COLO829 (cell line): ENCODE data around the gene LENG8.

Experiments used
- DNase-seq: peaks from one replicate; pipeline ENCODE4 v3.0.0; 2012; ENCODE audit warnings: low spot score

Gene LENG8

DNA sequence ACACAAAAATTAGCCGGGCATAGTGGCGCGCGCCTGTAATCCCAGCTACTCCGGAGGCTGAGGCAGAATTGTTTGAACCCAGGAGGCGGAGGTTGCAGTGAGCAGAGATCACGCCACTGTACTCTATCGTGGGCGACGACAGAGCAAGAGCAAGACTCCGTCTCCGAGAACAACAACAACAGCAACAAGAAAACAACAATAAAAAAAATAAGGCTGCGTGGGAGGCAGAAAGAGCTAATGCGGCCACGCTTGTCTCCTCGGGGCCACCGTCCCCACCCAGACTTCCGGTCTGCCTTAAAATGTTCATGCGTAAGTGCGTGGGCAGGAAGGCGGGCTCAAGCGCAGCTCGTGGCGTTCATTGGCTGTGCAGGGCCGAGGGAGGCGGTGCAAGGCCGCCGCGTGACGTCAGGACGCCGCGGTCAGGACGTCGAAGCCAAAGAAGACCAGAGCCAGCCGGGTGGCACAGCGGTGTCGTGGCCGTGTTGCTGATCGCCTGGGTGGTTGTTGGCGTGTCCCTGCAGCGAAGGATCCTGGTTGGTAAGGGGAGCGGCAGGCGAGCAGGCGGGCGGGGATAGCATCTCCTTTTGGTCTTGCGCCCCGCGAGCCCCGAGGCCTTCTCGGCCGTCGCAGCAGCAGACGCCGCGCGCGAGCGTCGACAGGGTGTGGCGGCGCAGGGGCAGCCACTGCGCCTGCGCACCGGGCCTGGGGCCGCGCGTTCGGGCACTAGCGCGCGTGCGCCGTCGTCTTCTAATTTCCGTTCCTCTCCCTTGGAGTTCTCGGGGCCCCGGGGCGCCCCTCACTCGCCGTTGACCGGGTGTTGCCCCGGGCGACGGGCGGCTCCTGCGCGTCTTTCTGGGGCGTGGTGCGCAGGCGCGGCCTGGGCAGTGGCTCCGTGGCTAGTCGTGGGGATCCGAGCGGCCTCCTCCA, at the start of gene LENG8:
LENG8 (plus strand) TSS at position 426 of the 927 bp plus-strand sequence. CDS start 2,146 bp downstream, outside the sequence.
- peak; percentile 97 for DNase-seq

DNA sequence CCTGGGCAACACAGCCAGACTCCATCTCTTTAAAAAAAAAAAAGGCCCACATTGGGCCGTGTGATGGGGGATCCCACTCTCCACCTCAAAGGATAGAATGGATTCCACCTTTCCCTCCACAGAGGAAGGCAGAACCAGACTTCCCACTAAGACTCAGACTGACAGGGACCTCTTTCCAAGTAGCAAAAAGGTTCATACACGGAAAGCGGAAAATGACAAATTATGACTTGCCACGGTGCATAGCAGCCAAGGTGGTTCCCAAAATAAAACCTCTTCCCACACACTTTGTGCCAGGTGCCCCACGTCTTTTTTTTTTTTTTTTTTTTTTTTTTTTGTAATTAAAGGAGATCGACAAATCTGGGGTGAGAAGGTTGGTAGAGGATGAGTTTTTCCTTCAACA, 48.1 kb upstream of the LENG8 start:
- no peak for DNase-seq

DNA sequence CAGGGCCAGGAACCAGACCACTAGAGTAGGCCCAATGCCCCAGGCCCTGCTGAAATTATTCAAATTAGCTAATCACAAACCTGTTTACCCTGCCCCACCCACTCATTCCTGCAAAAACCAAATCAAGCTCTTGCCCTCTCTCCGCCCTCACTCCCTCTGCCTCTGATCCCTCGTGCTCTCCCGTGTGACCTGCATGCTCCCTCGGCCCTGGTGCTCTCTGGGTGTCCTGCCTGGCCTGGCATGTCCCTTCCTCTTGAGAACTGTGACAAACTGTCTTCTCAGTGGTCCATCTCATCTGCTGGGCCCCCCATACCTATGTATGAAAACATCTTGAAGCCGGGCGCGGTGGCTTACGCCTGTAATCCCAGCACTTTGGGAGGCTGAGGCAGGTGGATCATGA, 45.9 kb upstream of the LENG8 start:
- DNase-seq: no peak

DNA sequence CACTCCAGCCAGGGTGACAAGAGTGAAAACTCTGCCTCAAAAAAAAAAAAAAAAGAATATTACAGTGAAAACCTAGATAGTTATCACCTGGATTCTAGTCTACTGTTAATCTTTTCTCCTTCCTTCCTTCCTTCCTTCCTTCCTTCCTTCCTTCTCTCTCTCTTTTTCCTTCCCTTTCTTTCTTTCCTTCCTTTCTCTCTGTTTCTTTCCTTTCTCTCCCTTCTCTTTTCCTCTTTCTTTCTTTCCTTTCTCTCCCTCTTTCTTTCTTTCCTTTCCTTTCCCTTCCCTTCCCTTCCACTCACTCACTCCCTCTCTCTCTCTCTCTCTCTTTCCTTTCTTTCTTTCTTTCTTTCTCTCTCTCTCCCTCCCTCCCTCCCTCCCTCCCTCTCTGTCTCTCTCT, 43.4 kb upstream of the LENG8 start:
- DNase-seq: no peak

DNA sequence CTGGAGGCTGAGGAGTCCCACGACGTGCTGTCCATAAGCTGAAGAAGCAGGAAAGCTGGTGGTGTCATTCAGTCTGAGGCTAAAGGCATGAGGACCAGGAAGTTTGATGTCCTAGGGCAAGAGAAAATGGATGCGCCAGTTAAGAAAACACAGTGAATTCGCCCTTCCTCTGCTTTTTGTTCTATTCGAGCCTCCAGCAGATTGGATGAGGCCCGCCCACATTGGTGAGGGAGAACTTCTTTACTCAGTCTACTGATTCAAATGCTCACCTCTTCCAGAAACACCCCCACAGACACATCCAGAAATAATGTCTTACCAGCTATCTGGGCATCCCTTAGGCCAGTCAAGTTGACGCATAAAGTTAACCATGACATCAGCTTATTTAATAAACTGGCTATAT, 41.2 kb upstream of the LENG8 start:
- no peak for DNase-seq

DNA sequence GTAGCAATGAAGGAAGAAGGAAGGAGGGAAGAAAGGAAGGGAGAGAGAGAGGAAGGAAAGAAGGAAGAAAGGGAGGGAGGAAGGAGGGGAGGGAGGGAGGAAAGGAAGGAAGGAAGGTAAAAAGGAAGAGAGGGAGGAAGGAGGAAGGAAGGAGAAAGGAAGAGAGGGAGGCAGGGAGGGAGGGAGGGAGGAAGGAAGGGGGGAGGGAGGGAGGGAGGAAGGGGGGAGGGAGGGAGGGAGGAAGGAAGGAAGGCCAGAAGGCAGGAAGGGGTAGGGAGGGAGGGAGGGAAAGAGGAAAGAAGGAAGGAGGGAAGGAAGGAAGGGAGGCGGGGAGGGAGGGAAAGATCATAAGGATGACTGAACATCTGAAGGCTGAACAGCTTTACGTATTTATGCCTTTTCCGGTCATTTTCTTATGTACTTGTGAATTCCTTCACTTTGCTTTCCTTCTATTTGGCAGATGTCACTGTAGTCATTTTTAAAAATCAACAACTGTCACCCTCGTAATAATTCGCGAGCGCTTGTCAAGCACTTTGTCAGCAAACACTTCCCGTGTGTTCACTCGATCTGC, 40.5 kb upstream of the LENG8 start:
- DNase-seq: no peak

DNA sequence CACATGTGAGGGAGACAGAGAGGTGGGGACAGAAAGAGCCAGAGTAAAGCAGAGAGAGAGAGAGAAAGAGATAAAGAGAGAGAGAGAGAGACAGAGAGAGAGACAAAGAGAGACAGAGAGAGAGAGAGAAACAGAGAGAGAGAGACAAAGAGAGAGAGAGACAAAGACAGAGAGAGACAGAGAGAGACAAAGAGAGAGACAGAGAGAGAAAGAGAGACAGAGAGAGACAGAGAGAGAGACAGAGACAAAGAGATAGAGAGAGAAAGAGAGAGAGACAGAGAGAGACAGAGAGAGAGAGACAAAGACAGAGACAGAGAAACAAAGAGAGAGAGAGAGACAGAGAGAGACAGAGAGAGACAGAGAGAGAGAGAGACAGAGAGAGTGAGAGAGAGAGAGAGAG, 38.0 kb upstream of the LENG8 start:
- no peak for DNase-seq

DNA sequence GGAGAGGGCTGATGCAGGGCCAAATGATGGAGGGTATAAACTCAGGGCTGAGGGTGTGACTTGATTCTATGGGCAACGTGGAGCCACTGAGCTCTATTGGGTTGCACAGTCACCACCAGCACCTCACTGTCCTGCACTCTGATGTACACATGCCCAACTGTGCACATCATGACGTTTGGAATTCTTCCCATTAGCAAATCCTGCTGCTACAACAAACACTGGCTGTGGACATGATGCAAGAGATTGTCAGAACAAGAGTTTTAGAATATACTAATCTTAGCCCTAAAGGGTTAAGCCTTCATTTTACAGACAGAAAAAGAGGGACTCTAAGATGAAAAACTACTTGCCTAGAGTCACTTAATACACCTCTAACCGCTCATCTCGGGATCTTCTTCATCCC, 36.1 kb upstream of the LENG8 start:
- no peak for DNase-seq

DNA sequence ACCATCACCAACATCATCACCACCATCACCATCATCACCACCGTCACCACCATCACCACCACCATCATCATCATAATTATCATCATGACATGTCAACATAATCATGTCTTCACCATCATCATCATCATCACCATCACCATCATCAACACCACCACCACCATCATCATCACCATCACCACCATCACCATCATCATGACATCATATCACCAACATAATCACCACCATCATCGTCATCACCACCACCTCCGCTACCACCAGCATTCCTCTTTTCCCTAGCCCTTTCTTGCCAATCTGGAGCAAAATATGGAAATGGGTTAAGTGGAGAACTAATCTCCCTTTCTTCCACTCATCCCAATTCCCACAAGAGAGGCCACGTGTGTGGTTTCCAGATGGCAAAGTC, 34.8 kb upstream of the LENG8 start:
- no peak for DNase-seq

DNA sequence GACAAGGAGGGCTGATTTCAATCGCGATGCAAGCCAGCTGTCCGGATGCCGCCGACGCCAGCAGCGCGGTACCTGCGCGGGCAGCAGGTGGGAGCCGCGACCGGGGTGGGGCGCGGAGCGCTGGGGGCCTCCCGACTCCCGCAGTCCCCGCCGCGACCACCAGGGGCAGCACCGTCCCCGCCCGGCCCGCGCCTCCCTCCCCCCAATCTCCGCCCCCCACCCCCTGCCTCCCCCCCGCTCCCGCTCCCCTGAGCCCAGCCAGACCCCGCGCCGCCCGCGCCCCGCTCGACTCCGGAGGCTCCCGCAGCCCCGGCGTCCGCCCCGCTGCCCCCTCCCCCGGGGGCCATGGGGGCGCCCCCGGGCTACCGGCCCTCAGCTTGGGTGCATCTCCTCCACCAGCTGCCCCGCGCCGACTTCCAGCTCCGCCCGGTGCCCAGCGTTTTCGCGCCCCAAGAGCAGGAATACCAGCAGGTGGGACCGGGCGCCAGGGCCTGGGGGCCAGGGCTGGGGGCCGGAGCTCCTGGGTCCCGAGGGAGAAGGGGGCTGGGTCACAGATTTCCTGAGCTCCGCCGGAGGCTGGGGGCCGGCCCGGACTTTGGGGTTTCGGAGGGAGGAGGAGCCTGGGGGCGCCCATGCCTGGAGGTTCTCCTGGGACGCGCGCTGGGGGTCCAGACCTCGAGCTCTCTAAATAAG, 33.6 kb upstream of the LENG8 start, which contains the start of gene TTYH1:
TTYH1 (plus strand) TSS at position 257 of the 693 bp plus-strand sequence; CDS start at position 346, 89 bp downstream.
- DNase-seq: peak; percentile 24

DNA sequence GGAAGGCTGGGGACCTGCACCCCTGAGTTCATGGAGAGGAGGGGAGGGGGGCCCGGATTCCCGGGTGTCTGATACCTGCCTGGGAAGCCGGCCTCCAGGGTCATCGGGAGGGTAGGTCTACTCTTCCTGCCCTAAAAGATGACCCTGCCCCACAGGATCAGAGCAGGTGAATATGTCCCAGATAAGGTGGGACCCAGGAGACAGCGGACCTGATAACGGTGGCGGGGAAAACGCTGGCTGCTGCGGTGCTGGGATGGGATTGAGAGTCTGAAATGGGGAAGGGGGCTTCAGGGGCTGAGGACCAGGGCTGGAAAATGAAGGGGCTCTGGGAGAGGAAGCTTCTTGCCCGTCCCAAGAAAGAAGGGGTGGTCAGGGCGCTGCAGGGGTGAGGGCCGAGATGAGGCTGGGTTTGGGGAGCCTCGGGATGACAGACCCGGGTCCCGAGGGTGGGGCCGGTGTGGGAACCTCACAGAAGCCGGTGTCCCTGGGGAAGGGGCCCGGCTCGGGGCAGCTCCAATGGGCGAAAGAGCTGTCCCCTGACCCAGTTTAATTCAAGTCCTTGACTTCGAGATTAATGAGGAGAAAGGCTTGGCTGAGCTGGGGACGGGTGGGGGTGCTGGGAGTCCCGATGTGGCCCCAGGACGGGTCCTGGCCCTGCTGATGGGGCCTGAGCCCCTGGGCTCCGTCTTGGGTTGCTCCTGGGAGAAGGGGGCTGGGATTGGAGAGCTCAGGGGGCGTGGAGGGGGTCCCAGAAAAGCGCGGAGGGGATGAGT, 32.9 kb upstream of the LENG8 start:
- DNase-seq: no peak

DNA sequence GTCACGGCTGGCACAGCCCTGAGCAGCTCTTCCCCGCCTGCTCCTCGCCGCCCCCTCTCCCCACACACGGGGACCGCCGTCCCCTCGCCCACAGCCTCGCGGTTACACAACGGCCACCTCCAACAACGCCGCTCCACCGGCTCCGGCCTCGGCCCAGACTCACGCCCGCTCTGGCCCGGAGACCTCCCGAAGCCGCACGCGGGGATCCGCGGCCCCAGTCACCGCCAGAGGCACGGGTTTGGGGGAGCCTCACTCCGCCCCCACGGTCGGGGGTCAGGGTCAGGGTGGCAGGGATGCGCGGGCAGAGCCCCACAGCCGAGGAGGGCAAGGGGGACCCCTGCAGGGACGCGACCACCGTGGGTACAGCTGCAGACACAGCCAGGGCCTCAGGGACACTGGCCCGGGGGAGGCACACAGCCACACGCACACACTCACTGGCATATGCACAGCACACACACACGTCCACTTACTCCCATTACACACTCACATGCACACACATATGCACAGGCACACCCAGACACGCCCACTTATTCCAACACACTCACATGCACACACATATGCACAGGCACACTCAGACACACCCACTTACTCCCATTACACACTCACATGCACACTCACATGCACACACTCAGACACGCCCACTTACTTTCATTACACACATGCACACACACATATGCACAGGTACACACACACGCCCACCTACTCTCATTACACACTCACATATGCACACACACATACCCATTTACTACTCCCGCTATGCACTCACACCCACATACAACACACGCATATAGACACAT, 32.1 kb upstream of the LENG8 start:
- DNase-seq: no peak

DNA sequence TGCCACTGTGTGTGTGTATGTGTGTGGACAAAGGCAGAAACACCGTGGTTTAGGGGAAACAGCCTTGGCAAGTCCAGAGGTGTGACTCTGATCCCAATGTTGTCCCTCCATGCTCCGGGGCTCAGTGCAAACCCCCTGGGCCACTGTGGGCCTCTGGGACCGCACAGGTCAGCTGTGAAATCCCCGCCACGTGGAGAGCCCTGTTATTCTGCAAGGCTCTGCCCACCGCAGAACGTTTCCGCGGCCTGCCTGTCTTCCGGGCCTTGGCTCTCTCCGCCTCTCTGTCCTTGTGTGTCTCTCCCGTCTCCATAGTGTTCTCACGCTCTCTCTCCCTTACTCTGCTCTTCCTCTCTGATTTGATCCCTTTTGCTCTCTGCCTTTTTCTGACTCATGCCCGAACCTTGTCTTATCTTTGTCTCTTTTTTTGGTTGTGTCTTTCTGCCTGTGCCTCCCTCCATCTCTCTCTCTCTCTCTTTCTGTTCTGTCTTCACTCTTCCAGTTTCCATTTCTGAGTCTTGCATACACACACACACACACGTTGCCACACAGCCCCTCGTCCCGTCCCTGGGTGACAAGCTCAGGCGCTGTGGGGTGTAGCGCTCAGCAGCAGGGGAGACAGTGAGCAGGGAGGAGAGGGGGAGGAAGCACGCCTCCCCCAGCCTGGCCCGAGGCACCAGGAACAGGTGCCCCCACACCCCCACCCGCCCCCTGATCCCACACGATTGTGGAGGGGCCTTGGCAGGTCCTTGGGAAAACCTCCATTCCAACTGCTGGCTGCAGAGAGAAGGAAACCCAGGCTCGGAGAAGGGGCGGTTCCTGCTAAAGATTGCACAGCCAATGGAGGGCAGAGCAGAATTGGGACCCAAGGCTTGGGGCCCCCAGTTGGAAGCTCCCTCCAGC, 30.7 kb upstream of the LENG8 start:
- DNase-seq: peak; percentile 28

DNA sequence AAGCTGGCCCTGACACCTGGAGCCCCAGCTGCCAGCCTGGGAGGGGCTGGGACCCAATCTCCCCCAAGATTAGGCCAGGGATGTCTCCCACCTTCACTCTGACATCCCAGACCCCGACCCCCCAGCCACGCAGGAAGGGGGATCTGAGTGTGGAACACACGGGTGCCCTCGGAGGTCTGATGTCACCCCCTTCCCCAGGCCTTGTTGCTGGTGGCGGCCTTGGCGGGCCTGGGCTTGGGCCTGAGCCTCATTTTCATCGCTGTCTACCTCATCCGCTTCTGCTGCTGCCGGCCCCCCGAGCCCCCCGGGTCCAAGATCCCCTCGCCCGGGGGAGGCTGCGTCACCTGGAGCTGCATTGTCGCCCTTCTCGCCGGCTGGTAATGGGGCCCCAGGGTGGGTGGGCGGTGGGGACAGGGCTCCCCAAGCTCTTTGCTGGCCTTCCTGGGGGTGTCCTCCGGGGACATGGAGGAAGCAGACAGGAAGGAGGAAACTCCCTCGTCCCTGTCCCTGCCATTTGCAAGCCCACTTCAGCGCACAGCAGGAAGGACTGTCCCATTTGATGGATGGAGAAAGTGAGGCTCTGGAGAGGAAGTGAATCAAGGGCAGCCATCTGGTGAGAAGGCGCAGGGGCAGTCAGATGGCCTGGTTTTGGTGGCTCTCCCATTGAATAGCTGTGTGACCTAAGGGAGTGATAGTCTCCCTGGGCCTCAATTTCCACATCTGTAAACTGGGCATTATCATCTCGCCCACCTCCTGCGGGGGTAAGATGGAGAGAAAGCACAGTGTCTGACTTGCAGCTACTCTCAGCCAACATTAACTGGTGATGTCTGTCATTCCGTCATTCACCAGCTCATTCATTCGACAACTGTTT, 29.8 kb upstream of the LENG8 start:
- DNase-seq: no peak

DNA sequence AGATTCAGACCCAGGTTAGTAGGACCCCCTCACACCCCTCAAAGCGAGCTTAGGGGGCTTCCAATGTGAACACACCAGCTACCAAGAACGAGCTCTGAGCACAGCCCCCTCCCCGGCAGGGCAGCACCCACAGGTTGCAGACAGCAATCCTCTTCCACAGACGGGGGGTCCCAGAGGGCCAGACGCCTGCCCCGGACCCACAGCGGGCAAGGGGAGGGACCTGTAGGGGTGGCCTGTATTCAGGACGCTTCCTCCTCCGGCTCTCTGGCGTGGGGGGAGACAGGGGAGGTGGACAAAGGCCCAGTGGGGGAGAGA, 29.0 kb upstream of the LENG8 start:
- no peak for DNase-seq

DNA sequence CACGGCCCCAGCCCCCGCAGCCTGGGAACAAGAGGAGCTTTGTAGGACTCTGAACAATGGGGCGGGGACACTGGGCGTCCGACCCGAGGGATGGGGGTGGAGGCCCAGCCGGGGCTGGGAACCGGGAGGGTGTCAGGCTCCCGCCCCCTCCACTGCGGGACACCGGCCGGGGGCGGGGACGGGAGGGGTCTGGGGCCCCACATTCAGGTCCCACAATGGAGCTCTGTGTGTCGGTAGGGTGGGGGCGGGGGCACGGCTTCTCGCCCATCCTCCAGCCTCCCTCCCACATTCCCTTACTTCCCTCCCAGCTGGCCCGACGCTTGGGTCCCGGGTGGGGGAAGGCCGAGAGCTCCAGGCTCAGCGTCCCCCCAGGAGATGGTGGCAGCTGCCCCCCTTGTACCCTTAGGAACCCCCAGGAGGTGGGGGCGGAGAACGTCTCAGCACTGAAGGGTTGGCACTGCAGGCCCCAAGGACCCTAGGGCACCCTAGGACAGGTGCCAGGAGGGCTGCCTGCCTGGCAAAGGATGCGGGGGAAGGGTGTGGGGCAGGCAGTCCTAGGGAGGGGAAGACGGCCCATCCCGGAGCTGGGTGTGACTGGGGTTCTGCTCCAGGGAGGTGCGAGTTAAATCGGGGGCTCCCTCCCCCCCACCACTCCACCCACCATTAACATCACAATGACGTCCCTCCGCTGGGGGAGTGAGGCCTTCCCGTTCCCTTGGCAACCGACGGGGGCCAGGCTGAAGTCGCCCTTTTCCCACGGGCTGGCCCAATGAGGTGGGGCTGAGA, 28.4 kb upstream of the LENG8 start:
- DNase-seq: peak; percentile 90

DNA sequence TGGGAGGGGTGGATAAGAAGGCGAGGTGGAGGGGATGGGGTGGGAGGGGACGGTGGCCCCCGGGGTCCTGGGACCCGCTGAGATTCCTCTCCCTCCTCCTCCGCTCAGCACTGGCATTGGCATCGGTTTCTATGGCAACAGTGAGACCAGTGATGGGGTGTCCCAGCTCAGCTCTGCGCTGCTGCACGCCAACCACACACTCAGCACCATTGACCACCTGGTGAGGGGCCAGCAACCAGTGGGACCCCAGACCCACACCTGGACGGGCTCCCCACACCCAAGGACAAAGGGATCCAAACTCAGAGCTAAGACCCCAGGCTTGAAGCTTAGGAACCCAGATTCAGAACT, 27.9 kb upstream of the LENG8 start:
- DNase-seq: no peak

DNA sequence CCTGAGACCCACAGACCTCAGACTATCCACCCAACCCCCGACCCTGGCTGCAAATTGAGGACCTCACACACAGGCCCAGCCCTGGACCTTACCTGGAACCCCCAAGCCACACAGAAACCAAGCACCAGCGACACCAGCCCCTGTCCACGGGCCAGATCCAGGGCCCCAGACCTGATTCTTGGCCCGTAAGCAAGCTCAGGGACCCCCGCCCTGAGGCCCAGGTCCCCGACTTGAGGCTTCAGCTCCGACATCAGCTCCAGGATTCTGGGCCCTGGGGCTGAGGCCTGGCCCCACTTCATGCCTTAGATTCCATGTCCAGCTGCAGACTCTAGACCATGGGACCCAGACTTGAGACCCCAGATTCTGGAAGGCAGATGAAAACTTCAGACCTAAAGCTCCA, 27.5 kb upstream of the LENG8 start:
- DNase-seq: no peak

DNA sequence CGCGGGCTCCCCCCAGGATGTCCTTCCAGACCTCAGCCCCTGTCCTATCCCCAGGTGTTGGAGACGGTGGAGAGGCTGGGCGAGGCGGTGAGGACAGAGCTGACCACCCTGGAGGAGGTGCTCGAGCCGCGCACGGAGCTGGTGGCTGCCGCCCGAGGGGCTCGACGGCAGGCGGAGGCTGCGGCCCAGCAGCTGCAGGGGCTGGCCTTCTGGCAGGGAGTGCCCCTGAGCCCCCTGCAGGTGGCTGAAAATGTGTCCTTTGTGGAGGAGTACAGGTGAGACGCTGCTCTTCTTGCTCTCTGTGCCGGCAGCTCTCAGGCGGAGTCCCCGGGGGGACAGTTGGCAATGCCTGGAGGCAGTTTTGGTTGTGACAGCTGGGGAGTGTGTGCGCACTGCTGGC, 26.9 kb upstream of the LENG8 start:
- no peak for DNase-seq
